PFSK-1 (cell line): ENCODE data around the gene TAF3.

Experiments used
- POLR2AphosphoS5 ChIP-seq: IDR thresholded peaks from 2 replicates; pipeline ENCODE4 v1.6.1; 2012; ENCODE audit warnings: low read depth, mild to moderate bottlenecking, control low read depth, low read length, moderate library complexity
- TF ChIP-seq, protein P1 (sequence below), 2 experiments: IDR thresholded peaks; 2 replicates each; pipeline versions ENCODE4 v1.6.1 to v1.8.0; 2011 to 2012; ENCODE audit warnings: low read depth in 2 of 2, low read length in 2 of 2, control low read depth in 1 of 2, inconsistent platforms in 1 of 2, mild to moderate bottlenecking in 1 of 2, moderate library complexity in 1 of 2; ENCODE audit not compliant: insufficient read depth in 1 of 2

DNA sequence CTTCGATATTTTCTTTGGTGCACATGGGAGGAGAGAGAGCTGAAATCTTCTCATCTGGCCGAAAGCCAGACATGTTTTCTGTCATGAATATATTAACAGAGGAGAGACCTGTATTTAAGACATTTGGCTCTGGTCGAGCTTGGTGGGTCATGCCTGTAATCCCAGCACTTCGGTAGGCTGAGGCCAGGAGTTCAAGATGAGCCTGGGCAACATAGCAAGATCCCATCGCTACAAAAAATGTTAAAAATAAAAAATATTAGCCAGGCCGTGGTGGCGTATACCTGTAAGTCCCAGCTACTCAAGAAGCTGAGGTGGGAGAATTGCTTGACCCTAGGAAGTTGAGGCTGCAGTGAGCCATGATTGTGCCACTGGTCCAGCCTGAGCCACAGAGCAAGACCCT, 214.3 kb downstream of the TAF3 start:
- TF ChIP-seq, protein P1, sequence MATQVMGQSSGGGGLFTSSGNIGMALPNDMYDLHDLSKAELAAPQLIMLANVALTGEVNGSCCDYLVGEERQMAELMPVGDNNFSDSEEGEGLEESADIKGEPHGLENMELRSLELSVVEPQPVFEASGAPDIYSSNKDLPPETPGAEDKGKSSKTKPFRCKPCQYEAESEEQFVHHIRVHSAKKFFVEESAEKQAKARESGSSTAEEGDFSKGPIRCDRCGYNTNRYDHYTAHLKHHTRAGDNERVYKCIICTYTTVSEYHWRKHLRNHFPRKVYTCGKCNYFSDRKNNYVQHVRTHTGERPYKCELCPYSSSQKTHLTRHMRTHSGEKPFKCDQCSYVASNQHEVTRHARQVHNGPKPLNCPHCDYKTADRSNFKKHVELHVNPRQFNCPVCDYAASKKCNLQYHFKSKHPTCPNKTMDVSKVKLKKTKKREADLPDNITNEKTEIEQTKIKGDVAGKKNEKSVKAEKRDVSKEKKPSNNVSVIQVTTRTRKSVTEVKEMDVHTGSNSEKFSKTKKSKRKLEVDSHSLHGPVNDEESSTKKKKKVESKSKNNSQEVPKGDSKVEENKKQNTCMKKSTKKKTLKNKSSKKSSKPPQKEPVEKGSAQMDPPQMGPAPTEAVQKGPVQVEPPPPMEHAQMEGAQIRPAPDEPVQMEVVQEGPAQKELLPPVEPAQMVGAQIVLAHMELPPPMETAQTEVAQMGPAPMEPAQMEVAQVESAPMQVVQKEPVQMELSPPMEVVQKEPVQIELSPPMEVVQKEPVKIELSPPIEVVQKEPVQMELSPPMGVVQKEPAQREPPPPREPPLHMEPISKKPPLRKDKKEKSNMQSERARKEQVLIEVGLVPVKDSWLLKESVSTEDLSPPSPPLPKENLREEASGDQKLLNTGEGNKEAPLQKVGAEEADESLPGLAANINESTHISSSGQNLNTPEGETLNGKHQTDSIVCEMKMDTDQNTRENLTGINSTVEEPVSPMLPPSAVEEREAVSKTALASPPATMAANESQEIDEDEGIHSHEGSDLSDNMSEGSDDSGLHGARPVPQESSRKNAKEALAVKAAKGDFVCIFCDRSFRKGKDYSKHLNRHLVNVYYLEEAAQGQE (IDR thresholded peaks at IDR 0.05; ENCODE audit: insufficient read depth in 1 of 2, low read depth in 2 of 2, low read length in 2 of 2) = no peak
- TF ChIP-seq POLR2AphosphoS5 = no peak
